GM21360 (cell line): ENCODE data around the gene OCA2.
"Not testable (repeated sequence)": the region's sequence is repeated elsewhere in the genome, so short reads cannot be mapped to it uniquely, and the experiment has no call there.

Source experiments
- ATAC-seq: cut with Tn5 transposase; IDR thresholded peaks from one replicate; pipeline ENCODE4 v1.9.1; 2021; ENCODE audit warnings: mild to moderate bottlenecking, moderate library complexity; ENCODE audit not compliant: unreplicated experiment

The OCA2 gene

DNA sequence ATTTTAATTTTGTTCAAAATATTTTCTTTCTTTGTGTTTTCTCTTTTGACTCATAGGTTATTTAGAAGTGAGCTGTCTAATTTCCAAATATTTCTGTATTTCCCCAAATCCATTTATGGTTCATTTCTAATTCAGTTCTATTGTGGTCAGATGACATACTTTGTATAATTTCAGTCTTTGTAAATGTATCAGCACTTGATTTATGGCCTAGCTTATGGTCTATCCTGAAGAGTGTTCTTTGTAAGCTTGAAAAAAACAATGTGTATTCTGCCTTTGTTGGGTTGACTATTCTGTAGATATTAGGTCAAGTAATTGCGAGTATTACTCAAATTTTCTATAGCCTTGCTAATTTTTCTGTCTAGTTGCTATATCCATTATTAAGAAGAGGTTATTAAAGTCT is 311.2 kb downstream of the OCA2 start:
- no peak for ATAC-seq

DNA sequence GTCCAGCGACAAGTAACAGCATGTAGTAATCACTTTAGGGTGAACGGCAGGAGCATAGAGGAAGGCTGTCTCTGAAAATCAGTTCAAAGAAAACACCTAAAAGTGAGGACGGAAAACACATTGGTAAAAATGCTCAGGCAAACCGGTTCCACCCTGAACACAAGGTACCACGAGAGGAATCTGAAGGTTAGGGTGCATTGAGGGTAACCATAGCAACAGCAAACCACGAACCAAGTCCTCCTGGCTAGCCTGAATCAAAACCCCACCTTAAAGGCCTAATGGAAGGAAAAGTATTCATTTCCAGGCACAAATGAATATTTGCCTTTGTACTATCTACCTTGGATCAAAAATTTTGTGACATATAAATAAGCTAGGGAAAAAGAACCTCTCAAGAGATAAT is 315.0 kb downstream of the OCA2 start:
- ATAC-seq, result no peak

DNA sequence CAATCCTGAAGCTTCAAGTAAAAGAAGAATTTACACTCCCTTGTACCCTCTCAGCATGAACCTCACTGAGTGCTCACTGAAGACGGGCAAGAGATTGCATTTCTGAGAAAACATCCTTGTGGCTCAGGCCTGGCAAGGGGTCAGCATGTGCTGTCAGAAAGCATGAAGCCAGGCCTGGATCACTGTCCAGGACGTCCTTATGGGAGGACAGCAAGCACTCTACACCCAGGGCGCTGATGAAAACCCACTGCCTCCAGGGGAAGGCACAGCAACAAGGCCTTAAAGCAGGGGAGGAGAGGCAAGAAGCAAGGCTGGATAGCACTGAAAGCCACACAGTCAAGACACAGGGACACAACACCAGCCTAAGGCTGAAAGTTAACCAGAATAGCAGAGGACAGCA is 315.4 kb downstream of the OCA2 start:
- ATAC-seq, result no peak

DNA sequence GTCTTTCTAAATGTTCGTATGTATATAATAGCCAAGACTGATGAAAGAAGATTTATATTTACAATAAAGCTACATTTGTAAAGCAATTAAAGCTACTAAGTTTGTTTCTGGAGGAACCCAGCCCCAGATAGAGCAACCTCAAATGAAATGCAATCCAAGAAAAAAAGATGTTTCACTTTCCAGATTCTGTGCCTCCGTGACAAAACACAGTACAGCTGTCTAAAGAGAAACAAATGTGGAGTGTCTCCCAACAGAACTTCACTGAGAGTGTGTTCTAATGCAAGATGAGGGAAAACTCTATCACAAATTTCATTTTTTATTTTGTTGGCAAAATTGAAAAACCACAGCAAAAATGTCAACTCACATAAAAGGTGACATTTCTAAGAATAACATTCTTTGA is 317.0 kb downstream of the OCA2 start:
- ATAC-seq, result no peak

DNA sequence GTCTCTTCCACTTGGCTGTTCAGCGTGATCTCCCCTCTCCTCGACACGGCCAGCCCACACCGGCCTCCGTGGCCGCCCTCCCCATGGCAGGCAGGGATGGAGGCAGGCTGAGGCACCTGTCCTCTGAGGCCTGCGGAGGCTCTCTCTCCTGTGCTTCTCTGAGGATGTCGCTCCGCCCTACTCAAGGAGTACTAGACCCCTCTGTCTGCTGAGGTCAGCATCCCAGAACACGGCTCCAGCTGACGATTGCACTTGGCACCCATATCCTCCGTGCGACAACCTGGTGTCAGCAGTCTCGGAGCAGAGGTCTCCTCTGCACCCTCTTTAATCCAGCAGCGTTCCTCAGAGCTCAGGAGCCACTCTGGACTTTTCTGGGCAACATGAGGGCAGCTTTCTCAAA is 322.6 kb downstream of the OCA2 start:
- ATAC-seq, result no peak

DNA sequence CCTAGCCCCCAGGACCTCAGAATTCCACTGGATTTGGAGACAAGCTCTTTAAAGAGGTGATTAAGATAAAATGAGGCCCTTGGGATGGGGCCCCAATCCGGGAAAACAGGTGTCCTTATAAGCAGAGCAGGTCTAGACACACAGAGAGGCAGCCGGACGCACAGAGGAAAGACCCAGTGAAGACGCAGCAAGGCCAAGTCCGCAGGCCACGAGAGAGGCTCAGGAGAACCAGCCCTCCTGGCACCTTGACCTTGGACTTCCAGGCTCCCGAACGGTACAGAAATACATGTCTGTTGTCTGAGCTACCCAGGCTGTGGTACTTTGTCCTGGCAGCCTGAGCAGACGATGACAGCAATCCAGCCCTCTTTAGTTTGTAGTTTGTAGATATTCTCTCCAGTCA is 324.5 kb downstream of the OCA2 start:
- no peak for ATAC-seq

DNA sequence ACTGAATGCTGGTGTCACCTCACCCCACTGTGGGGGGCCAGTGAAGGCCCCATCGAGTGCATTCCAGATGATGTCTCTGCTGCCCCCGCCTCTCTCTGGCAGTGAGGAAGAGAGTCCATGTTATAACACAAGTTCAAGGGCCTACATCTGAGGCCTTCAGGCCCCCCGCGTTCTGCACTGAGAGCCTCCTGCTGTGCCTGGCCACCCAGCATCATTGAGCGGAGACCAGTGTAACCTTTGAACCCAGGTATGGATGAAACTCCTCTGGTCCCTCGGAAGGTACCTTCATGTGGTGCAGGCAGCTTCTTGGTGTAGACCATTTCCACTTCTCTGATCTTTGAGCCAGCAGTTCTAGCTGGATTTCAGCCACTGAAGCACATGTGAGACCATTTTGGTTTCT is 324.9 kb downstream of the OCA2 start:
- ATAC-seq, result no peak

DNA sequence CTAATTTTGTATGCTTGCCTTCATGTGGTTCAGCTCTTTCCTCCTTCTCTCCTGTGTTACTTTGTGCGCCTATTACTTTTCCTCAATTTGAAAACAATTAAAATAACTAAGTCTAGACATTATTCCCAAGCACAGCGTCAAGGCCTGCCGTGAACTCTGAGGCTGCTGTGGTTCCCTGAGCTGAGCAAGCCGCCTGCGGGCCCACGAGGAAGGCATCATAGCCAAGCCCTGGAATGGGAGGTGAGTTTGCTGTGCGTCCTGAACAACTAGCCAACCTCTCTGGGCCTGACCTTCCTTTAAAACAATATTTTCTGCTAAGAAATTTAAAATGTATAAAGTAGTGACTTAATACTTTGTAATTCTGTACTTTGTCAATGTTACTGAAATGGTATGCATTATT is 327.2 kb downstream of the OCA2 start:
- ATAC-seq, result no peak

DNA sequence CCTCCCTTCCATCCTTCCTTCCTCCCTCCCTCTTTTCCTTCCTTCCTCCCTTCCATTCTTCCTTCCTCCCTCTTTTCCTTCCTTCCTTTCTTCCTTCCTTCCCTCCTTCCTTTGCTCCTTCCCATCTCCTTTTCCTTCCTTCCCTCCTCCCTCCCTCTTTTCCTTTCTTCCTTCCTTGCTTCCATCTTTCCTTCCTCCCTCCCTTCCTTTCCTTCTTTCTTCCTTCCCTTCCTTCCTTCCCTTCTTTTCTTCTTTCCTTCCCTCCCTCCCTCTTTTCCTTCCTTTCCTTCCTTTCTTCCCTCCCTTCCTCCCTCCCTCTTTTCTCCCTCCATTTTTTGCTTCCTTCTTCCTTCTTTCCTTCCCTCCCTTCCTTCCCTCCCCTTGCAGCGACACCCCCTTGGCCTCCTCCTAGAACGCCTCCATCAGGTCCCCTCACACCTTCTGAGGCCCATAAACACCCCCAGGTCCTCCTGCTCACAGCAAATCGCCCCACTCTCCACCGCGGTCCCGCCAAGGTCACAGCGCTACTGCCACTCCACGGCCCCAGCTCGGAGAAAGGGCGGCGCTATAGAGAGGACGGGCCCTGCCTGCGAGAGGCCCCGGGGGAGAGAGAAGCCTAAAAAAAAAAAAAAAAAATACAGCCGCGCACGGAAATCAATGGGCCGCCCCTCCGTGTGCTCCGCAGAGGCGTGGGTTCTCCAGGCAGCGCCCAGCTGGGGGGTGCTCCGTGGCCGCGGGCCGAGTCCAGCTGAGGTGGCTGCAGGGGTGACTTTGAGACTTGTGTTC is 328.2 kb downstream of the OCA2 start:
- no peak for ATAC-seq

DNA sequence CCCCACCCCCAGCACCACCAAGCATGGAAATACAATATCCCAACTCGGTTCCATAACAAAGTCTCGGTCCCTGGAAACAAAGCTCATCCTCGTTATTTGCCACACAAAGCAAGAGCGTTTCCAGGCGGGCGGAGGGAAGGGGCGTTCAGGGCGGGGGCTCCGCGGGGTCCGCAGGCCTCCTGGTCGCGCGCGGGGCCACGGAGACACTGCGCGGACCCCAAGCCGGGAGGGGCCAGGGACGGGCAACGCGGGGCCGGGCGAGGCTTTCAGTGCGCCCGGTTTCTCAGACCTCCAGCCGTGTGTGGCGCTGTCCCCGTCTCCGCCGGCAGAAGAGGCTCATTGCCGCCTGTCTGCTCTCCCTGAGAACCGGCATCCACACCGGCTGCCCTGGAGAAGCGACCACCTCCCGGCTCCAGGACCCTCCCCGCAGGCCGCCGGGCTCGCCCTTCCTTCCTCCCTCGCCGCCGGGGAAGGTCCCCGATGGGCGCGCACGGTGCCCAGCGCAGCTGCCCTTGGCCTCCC is 329.0 kb downstream of the OCA2 start:
- no peak for ATAC-seq

DNA sequence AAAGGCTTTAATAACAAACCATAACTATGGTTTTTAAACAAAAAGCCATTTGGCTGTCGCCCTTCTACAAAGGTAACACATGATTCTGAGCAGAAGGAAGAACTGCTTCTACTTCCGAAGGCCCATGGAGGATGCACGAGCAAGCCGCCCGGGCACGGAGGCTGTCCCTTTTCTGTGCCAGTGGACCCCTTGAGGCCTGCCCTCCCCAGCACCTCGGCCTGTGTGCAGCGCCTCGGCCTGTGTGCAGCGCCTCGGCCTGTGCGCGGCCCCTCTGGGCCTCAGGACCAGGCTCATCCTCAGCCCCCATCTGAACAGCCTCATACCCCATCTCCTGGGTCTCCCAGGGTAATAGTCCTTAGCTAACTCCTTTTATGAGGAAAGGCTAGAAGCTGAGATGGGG is 329.5 kb downstream of the OCA2 start:
- ATAC-seq, result no peak

DNA sequence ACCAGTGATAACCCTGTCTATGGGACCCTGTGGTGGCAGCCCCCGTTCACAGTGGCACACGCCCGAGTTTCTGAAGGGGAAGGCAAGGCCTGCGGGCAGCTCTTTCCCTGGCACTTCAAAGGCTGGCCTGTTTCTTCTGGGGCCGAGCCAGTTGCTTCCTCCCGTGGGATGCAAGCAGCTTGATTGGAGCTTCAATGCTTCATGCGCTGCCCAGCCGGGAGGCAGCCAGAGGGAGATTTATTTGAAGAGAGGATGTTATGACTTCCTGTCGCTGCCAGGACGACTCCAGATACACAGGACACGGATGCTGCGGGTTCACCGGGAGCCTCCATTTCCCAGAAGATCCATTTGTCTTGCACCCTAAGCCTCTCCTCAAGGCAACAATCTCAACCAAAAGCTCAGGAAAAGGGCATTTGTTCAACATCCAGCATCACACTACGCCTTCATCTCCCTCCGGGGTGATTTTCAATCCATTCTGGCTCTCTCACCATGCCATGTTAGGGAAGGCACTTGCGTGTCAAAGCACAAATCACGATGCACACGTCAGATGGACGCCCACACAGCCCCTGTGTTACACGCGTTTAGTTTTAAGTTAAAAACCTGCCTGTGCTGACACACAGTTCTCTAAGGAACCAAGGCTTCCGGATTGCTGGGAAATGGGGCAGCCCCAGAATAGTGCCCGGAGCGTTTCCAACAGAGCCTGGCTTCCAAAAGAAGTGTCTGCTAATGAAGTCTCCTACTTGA is 330.2 kb downstream of the OCA2 start:
- ATAC-seq, result no peak

DNA sequence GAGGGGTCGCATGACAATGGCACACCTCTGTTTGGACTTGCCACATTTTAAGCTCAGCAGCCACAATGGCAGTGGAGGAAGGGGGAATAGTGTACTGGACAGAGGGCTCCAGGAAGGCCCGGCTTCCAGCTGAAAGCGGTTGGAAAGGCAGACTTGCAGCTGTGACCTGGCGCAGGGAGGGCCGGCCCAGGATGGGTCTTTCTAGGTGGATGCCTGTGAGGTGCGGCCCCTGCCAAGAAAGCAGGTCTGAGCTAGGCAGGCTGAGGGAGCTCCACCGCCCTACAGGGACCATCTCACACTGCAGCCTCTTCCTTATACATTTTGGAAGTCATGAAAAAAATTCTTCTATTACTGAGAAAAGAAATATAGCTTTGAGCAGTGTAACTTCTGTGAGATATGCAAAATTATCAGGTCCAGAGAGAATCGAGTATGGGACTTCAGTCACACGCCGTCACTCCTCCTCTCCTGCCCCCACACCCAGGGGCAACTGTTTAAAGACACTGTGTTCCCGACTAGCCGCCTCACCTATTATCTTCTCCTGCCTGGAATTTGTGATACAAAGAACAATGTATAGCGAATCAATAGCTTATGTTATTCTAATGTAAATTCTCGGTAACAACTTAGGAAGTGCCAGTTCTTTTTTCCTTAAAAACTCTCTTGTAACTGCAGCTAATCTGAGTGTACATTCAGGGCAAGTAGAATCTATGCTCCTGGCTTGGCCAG is 331.0 kb downstream of the OCA2 start:
- no peak for ATAC-seq

DNA sequence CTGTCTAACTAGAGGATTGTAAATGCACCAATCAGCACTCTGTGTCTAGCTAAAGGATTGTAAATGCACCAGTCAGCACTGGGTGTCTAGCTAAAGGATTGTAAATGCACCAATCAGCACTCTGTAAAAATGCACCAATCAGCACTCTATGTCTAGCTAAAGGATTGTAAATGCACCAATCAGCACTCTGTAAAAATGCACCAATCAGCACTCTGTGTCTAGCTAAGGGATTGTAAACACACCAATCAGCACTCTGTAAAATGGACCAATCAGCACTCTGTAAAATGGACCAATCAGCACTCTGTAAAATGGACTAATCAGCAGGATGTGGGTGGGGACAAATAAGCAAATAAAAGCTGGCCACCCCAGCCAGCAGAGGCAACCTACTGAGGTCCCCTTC is 331.7 kb downstream of the OCA2 start:
- ATAC-seq, result not testable (repeated sequence)

DNA sequence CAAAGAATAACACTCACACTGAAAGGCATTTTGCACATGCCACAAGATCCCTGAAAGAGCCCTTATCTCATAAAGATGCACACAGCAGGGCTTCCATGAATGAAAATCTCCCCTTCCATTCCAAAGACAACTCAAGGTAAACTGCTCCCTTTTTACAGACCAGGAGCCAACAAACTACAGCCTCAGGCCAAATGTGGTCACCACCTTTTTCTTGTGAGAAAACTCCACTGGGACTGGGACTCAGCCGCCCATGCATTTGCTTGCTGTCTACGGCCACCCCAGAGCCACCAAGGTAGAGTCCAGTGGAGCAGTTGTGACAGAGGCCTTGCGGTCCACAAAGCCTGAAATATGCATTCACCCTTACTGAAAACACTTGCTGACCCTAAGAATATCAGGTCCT is 334.8 kb downstream of the OCA2 start:
- no peak for ATAC-seq

DNA sequence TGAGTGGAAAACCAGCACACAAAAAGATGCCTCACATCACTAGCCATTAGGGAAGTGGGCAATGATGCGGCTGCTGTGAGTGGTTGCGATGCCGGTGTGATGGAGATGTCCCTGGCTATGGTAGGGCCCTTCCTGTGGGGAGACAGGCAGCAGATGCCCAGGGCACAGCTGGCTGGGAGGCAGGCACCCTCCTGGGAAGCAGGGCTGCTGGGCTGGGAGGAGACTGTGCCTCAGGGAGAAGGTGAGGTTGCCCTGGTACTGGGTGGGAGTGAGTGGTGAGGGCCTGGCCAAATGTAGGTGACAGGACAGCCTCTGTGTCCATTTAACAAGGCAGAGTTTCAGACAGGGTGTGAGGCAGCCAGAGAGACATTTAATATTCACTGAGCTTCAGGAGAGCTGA is 335.6 kb downstream of the OCA2 start:
- ATAC-seq, result no peak

DNA sequence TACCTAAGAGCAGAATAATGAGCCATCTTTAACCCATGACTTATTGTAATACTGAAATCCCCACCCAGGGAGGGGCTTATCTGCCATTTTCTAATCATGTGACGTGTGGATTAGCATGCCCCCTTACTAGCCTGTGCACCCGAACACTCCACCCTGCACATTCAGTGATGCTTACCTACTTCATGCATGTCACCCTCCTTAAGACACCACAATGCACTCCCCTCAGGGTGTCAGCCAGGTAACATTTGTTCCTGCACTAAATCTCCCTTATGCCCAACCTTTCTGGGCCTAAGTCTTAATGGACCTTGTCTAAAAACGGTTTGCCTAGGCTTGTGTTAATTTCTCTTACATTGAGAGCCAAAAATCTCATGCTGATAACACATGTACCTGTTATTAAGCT is 336.6 kb downstream of the OCA2 start:
- no peak for ATAC-seq

DNA sequence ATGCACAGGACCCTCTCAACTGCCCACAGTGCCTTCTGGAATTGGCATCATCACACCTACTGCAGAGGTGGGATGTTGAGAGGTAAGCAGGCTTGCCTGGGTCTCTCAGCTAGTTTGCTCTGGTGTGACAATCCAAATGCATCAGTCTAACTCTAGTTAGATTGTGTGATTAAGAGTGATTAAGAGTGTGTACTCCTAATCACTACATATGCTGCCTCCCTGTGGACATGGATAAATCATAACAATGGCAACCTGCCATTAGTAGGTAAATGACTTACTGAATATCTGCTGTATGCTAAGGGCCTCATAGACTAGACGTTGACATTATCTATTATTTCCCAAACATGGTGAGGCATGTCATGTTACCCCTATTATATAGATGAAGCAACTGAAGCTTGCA is 342.1 kb downstream of the OCA2 start:
- no peak for ATAC-seq

DNA sequence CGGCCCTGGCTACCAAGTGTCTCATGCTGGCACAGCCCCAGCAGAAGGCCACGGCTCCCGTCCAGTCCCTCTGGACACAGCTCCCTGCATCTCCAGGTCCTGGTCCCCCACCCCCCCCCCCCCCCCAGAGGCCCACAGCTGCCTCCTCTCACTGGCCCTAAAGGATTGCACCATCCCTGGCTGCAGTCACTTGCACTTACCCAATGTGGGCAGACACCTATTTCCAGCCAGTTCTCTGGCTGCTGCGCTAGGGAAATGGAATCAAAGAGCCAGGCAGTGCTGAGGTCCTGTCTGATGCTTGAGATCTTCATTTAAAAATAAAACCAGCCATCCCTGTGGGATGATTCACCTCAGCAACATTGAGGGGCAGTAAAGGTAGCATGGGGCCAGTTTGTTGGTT is 346.4 kb downstream of the OCA2 start:
- no peak for ATAC-seq

DNA sequence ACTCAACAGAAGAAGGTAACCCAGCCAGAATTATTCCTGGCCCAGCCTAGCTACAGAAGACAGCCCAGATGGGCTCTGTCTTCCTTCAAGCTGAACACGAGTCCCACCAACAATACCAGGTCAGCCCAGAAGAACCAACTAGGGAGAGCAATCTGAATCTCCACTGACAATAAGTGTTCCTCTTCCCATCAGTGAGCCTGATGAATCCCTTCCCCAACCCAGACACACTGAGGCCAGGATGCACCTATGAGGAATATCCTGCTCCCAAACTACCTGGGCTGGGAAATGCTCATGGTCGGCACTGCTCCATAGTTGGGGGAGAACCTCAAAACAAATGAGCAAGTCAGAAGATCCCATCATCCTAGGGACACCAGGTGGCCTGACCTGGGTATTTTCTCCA is 351.1 kb downstream of the OCA2 start:
- ATAC-seq, result no peak

DNA sequence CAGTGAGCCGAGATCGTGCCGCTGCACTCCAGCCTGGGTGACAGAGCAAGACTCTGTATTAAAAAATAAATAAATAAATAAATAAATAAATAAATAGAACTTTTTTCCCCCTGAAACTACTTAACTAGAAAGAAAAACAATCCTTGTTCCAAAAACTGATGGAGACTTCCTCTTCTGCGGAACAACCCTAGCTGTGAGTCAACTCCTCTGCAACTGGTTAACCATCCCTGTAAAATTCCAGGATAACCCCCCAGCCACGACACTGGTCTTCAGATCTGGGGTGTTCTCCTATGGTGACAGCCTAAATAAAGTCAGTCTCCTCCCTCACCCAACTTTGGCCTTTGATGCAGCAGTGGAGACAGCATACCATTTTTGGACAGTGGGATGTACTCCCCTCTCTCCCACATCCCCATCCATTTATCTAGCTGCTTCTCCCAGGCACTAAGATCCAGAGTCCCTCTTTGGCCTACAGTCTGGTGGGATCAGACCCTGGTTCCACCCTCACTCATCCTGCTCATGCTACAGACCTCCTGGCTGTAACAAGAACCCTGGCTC is 352.6 kb downstream of the OCA2 start:
- ATAC-seq, result no peak
